NCI-H82 treated with DMSO at 0.1 percent for 48 hours (cell line): ENCODE results near the gene CADPS2.
"Not testable (repeated sequence)": the region's sequence is repeated elsewhere in the genome, so short reads cannot be mapped to it uniquely, and the experiment has no call there.

Source experiments
- DNase-seq: peaks from one replicate; lab custom pipeline; 2025; ENCODE audit not compliant: unreplicated experiment; lab: John Stamatoyannopoulos, UW

The CADPS2 gene

DNA sequence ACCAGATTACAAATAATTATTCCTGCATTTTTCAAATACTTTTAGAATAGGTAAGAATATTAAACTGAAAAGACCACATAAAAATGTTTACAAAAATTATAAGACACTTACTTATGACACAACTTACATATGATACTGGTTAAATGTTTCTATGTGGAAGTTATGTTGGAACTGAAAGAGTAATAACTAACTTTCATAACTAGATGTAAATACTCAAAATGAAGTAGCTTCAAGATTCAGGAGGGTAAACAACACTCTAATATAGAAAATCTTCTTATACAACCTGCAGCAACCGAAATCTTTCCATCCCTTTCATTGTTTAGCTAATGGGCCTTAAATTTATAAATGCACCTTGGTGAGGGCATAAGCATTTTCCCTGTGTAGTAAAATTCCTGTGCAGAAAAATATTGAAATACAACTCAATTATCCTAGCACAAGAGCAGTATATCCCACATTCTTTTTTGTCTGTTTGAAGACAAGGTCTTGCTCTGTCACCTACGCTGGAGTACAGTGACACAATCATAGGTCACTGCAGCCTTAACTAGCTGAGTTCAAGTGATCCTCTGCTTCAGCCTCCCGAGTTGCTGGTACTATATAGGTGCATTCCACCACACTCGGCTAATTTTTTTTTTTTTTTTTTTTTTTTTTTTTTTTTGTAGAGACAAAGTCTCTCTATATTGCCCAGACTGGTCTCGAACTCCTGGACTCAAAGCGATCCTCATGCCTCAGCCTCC, 168.7 kb downstream of the CADPS2 start:
- no peak for DNase-seq

DNA sequence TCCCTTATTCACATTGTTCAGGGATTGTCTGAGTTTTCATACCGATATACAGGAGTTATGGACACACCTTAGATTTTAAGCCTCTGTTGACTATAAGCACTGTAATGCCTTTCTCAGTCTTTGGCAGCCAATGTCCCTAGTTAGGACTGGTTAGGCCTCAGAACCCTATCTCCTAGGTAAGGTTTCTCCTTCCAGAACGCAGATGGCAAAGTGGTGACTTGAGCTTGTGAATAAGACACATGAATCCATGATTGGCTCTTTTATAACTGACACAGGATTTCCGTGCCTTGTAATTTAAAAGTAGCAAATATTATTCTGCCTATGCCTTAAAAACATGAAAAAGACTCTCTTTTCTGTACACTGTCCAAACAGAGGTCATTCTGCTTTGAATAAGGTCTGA, 171.1 kb downstream of the CADPS2 start:
- DNase-seq, result no peak

DNA sequence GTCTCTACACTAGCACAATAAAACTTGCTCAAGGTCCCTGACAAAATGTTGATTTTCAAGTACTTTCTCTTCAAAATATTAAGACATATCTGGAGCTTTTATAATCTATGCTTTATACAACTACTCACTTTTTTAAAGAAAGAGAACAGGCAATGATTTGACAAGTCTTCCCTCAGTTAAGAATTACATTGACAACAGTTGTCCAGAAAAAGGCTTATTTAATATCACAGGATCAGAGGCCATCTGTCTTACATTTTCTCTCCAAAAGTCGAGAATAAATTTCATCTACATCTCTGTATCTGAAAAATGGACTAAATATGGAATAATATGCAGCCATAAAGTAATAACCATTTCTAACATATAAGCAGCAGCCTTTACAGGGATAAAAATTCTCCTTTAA, 175.3 kb downstream of the CADPS2 start:
- DNase-seq, result no peak

DNA sequence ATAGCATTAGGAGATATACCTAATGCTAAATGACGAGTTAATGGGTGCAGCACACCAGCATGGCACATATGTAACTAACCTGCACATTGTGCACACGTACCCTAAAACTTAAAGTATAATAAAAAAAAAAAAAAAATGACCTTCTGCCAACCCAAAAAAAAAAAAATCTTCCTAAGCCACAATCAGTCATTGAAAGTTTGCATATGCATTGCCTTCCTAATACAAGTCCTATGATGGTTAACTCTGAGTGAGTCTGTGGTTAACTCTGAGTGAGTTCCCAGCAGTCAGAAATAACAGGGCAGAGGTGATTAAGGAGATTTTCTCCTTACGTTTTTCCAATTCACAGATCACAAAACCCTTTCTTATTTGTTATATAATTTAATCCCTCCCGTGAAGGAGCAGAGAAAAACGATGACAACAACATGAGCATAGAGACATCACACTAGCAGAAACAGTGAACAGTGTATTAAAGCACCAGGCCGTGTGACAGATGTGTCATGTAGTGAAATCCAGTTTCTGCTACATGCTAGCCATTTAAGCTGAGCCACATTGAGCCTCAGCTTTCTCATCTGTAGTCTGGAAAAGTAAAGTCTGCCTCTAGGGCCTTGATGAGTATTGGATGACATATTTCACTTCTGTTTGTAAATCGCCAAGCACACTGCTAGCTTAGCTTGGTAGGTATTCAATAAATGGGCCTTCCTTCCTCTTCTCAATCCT, 176.2 kb downstream of the CADPS2 start:
- no peak for DNase-seq

DNA sequence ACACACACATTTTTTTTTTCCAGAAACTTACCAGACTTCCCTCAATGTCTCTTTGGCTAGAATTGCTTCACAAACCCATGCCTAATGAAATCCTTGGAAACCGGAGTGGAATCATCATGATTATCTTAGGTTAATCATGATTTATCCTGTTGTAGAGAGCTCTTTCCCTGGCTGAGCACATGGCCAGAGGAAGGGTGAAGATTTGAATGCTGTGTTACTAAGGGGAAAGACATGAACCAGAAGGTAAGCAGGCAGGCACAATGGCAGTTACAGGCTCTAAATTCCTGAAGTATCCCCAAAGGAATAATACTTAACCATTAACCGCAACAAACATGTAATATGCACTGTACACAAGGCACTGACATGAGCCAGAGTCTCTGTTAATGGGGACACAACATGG, 179.4 kb downstream of the CADPS2 start:
- DNase-seq, result no peak

DNA sequence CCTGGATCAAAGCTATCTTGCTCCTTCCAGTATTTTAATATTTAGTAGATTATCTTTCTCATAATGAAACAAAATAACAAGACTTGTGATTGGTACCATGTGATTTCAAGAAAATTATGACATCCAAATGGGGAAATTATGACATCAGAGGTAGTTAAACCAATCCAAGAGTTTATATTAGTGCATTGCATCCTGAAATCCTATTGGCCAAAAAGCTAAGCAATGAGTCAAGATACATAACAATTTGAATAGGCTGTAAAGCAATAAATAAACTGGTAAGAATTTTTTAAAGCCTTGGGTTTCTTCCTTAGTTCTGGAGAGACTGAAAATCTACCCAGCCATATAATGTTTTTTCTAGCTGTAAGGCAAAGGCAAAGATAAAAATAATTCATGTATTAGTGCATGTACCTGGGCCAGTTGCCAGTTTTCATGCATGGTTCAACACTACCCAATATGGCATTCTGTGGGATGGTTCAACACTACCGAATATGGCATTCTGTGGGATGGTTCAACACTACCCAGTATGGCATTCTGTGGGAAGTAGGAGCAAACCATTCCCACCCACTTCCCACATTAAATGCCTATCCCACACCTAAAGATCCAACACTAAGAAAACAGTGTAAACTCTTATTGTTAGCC, 183.3 kb downstream of the CADPS2 start, which contains the start of gene RNF148:
Gene RNF148, minus strand, starts transcription at position 51 of the 639 bp plus-strand sequence. CDS start 172 bp downstream, outside the sequence.
- no peak for DNase-seq

DNA sequence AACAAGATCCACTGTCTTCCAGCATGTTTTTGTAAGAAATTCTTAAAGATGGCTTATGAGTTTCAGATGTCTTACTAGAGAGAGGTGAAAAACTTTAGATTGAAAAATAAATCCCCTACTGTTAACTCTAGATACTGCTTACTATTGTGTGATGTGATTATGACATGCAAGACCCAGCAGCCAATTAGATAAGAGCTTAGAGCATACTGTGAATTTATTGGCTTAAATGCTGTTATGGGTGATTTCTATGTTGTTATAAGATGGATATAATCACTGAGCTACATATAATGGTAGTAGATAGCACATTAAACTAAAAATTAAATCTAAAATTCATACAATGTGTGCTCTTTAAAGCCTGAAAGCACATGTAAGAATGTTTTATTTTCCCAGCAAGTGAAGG, 187.2 kb downstream of the CADPS2 start, which contains the start of gene RNF133:
Gene RNF133, minus strand, starts transcription at position 101 of the 400 bp plus-strand sequence. CDS start 199 bp downstream, outside the sequence.
- no peak for DNase-seq

DNA sequence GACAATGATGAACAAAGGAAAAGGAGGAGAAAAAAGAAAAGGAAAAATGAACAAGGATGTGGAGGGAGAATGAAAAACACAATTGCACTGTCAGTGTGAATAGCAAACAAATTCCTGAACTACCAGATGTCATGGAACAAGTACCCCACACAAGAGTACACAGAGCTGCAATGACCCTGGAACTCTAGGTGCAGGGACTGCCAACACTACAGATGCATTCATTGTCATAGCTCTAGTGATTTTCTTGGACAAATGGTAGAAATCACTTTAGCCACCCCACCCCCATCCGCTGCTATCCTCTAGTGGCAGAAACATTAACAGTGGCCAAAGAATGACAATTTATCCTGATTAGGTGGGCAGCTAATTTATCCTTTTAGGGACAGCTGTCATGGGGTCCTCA, 190.4 kb downstream of the CADPS2 start:
- DNase-seq, result no peak

DNA sequence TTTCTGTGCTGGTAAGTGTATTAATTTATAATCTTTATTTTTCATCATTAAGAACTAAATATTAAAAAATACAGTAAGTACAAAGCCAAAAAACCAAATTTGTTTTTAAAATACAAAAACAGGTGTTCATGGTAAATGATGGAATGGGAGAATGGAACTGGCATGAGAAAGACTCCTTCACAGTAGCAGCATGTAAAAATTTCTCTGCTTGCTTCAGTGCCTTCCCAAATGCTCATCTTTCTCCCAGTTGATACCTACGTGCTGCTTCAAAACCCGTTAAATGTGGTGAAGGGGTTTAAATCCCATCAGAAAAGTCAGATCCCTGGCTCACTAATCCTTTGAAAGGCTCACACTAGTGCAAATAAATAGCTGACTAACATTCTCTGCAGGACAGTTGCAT, 191.6 kb downstream of the CADPS2 start:
- peak; percentile 61 for DNase-seq

DNA sequence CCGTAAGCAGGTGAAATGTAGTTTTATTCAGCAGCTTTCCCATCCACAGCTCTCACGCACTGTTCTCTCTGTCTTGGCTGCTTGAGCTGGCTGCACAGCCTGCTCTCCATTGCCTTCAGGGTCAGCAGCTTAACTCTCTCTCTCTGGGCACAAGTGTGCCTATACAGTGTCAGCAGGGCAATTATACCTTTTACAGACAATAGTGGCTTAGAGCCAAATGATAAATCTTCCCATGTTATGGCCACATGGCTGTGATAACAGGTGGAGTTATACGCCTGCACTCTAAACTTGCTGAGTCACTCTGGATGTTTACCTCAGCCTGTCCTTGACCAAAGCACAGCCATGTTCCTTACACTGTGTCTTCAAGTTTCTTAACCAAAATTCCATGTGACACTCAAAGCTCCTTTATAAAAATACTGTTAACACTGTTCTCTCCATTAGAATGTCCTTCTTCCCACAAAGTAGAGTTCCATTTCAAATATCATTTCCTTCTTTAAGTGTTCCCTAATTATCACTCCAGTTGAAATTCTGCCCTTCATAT, 193.4 kb downstream of the CADPS2 start:
- DNase-seq, result no peak

DNA sequence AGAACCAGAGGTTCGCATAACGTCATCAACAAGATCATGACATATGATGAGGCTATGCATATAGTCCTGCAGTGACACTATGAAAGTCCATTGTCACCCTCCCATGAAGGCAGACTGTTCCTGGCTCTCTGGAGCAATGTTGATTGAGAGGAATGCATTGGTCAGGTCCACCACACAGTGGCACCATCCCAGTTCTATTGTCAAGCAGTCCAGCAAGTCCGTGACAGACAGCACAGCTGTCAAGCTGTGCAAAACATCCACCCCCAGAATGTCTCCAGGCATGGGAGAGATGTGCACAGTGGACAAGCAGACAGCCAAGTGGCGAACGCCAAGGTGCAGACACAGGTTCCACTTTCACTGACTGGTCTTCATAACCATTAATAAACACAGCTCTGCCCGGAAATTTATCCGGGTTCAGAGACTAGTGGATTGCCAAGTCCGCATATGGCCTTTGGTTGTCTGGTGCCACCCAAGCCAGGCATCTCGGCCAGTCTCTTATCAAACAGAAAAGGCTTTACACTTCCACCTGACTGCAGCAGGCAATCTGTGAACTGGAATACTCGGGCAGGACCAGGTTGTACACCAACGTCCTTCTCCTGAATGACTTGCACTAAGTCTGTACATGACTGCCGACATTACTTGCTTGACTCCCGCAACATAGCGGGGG, 194.6 kb downstream of the CADPS2 start:
- DNase-seq, result no peak

DNA sequence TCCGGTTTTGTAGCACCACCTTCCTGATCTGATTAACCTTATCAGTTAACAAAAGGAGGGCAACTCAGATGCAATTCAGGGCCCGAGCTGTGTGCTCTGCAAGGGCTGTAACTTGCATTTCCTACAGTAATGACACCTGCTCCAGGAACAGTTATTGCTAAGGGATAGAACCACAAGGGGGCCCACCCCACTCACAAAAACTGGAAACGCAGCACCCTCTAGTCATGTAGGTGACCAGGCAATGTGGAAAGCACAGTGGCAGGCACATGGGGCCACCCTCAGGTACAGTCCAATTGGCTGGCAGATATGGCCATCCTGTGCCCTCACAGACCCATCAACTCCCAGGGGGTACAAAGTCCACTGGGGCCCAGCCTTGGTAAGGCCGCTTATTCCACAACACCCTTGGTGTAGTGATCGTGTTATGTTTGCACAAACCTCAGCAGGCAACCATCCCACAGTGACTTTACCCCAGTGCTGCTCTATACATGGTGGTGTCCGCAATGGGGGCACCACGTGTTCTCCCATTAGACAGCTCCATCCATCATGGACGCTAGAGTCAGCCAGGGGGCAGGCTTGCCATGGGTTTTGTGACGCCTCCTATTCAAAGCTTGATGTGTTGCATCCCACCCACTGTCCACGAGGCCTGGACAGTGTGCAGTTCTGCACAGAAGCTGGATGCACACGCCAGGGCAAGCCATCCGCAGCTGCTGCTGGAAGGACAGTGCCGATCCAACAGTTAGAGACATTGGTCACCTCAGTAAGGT, 196.7 kb downstream of the CADPS2 start:
- DNase-seq, result no peak

DNA sequence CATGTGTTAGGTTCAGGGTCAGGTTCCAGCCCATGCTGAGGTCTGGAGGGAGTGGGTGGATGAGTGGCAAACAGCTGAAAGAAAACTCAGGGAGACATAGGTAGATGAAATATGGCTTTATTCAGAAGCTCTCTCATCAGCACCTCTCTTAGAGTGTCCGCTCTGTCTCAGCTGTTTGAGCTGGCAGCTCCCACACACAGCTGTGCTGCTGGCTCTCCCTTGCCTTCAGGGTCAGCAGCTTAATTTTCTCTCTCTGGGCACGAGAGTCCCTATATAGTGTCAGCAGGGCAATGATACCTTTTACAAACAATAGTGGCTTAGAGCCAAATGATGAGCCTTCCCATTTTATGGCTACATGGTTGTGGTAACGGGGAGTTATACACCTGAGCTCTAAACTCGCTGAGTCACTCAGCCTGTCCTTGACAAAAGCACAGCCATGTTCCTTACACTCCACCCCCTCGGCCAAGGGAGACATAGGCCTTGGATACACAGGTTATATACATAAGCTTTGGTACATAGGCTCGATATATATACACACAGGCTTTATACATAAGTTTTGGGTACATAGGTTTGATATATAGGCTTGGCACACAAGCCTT, 197.8 kb downstream of the CADPS2 start:
- no peak for DNase-seq

DNA sequence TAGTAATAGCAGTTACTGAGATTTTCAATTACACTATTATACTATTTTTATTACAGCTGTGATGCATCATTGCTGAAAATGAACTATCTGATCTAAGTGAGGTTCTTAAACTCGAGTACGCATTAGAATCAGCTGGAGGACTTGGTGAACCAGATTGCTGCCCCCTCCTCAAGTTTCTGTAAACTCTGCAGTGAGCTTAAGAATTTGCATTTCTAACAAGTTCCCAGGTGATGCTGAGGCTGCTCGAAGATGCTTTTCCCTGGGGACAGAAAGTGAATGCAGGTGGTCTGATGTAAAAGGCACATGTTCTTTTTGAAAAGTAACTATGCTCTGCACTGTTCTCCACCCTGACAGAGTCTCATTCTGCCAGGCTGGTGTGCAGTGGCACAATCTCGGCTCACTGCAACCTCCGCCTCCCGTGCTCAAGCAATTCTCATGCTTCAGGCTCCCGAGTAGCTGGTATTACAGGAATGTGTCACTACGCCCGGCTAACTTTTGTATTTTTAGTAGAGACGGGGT, 199.8 kb downstream of the CADPS2 start:
- DNase-seq, result no peak

DNA sequence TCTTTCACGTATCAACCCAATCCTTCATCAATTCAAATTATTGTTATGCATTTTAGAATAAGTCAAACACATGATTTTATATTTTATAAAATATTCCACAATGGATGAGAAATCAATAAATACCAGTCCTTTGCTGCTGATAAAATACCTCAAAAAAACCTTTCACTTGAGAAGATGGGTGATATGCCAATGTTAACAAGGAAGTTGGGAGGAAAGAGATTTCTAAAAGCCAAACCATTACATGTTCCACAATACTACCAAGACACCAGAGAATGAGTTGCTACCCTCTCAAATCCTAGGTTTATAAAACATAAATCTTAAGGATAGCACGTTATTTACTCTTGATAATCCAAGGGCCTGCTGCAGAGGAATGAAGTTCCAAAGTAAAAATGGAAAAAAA, 201.8 kb downstream of the CADPS2 start:
- DNase-seq, result peak; percentile 20

DNA sequence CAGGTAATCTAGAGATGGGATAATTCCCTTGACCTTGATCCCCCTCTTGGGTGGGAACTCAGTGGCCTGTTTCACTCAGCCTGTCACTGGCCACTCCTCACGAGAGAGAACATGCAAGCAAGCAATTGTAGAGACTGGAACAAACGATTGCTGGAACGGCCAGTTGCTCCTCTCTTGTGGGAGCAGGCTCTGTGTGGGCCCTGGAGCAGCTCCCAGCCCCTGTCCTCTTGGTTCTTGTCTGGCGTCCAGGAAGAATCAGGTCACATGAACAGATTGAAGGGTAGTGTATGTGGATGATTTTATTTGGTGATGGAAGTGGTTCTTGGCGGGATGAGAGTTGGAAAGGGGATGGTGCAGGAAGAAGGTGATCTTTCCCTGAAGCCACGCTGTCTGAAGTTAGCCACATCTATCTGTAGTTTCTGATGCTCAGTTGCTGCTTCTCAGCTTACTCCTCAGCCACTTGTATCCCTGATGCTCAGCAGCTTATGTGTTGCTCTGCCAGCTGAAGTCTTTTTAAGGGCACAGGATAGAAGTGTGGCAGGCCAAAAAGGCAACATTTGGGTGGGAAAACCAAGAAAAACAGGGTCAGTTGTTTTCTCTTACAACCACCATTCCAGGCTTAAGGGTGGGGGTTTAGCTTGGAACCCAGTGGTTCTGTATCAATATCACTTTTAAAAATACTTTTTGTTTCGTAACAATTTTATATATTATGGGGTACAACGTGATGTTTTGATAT, 203.3 kb downstream of the CADPS2 start:
- DNase-seq, result no peak

DNA sequence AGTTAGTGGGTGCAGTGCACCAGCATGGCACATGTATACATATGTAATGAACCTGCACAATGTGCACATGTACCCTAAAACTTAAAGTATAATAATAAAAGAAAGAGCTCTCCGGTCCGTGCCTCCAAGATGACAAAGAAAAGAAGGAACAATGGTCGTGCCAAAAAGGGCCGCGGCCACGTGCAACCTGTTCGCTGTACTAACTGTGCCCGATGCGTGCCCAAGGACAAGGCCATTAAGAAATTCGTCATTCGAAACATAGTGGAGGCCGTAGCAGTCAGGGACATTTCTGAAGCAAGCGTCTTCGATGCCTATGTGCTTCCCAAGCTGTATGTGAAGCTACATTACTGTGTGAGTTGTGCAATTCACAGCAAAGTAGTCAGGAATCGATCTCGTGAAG, 205.1 kb downstream of the CADPS2 start:
- not testable (repeated sequence) for DNase-seq

DNA sequence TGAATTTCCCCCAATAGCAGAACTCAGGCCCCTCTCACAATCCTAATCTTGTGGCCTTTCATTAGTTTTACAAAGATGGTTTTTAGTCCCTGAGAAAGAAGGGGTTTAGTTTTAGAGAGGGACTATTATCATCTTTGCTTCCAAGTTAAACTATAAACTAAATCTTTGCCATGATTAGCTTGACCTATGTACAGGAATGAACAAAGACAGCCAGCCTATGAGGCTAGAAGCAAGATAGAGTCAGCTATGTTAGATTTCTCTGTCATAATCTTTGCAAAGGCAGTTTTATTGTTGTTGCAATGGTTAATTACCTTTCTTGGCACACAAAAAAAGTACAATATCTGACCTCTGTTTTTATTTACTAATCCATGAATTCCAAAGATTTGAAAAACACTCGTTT, 206.4 kb downstream of the CADPS2 start:
- DNase-seq, result no peak

DNA sequence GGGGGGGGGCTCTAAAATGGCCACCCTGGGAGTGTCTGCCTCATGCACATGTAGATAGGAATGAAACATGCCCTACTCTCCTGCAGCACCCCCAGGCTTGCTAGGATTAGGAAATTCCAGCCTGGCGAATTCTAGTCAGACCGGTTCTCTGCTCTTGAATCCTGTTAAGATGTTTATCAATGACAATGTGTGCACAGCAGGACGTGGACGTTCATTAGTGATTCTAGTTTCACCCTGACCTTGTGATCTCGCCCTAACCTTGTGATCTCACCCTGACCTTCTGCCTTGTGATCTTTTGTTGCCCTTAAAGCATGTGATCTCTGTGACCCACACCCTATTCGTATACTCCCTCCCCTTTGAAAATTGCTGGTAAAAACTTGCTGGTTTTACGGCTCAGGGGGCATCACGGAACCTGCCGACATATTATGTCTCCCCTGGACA, 207.0 kb downstream of the CADPS2 start:
- not testable (repeated sequence) for DNase-seq
